GM23338 (cell line): ENCODE measurements around the gene MTFR1L. TPM values are rescaled to one million over a fixed set of nuclear protein-coding genes. Genes with fewer than 3 reads are reported as not detected.
A peak's percentile ranks its signal among the peaks of the same experiment; 100 is the strongest.

Source experiments
- ATAC-seq: fragments of 200-7000 bp; cut with Tn5 transposase; 3 replicates; pipeline ENCODE4 v1.9.1; 2020
- DNase-seq: peaks from one replicate; pipeline ENCODE4 v3.0.0-alpha.2; 2015; ENCODE audit warnings: low spot score
- H2AFZ ChIP-seq: fragments of 200-600 bp; sonication (generic); 2 replicates; pipeline ENCODE4 v1.8.0; 2016; ENCODE audit warnings: antibody characterized with exemption, mild to moderate bottlenecking, moderate library complexity
- H3F3A ChIP-seq: fragments of 200-600 bp; sonication (generic); replicated peaks from 2 replicates; pipeline ENCODE4 v1.8.0; 2017; ENCODE audit warnings: antibody characterized with exemption, mixed run types, low read depth
- H3K27ac ChIP-seq: fragments of 200-600 bp; sonication (generic); 2 replicates; pipeline ENCODE4 v1.6.1; 2016; ENCODE audit warnings: low read depth
- H3K27me3 ChIP-seq: fragments of 200-600 bp; sonication (generic); 2 replicates; pipeline ENCODE4 v1.8.0; 2016; ENCODE audit warnings: mild to moderate bottlenecking, mixed run types, moderate library complexity; ENCODE audit not compliant: insufficient read depth
- H3K36me3 ChIP-seq: fragments of 200-600 bp; sonication (generic); 2 replicates; pipeline ENCODE4 v1.8.0; 2016; ENCODE audit warnings: mild to moderate bottlenecking; ENCODE audit not compliant: insufficient read depth
- H3K4me1 ChIP-seq: fragments of 200-600 bp; sonication (generic); 2 replicates; pipeline ENCODE4 v1.8.0; 2016; ENCODE audit warnings: mild to moderate bottlenecking, moderate library complexity; ENCODE audit not compliant: insufficient read depth
- H3K4me2 ChIP-seq: fragments of 200-600 bp; sonication (generic); 2 replicates; pipeline ENCODE4 v1.7.1; 2017; ENCODE audit warnings: mixed run types
- H3K4me3 ChIP-seq: fragments of 200-600 bp; sonication (generic); 2 replicates; pipeline ENCODE4 v1.6.1; 2016; ENCODE audit warnings: mixed run types
- H3K79me2 ChIP-seq: fragments of 200-600 bp; sonication (generic); replicated peaks from 2 replicates; pipeline ENCODE4 v1.8.0; 2017; ENCODE audit warnings: mild to moderate bottlenecking; ENCODE audit not compliant: insufficient read depth
- H3K9me2 ChIP-seq: fragments of 200-600 bp; sonication (generic); 2 replicates; pipeline ENCODE4 v1.8.0; 2017; ENCODE audit not compliant: insufficient read depth
- H4K20me1 ChIP-seq: fragments of 200-600 bp; sonication (generic); replicated peaks from 2 replicates; pipeline ENCODE4 v1.8.0; 2017; ENCODE audit warnings: mild to moderate bottlenecking; ENCODE audit not compliant: insufficient read depth
- H3K27ac Mint-ChIP-seq: 2 replicates; pipeline ENCODE4 v1.8.0; 2020; ENCODE audit warnings: inconsistent platforms, mild to moderate bottlenecking, moderate library complexity, mixed read lengths
- H3K27me3 Mint-ChIP-seq: 3 replicates; pipeline ENCODE4 v1.8.0; 2022; ENCODE audit warnings: low read depth, mild to moderate bottlenecking, moderate library complexity, mixed read lengths, inconsistent platforms; ENCODE audit not compliant: insufficient read depth, poor library complexity
- H3K36me3 Mint-ChIP-seq: 3 replicates; pipeline ENCODE4 v1.8.0; 2021; ENCODE audit warnings: low read depth, mild to moderate bottlenecking, inconsistent platforms, moderate library complexity, mixed read lengths
- H3K4me1 Mint-ChIP-seq: 3 replicates; pipeline ENCODE4 v1.8.0; 2020; ENCODE audit warnings: mild to moderate bottlenecking, inconsistent platforms, mixed read lengths
- H3K4me3 Mint-ChIP-seq: 3 replicates; pipeline ENCODE4 v1.8.0; 2021; ENCODE audit warnings: moderate library complexity, mild to moderate bottlenecking, inconsistent platforms, mixed read lengths
- H3K9me3 Mint-ChIP-seq: 3 replicates; pipeline ENCODE4 v1.8.0; 2020; ENCODE audit warnings: moderate library complexity, mild to moderate bottlenecking, inconsistent platforms, mixed read lengths
- CREB1 ChIP-seq: fragments of 250-450 bp; sonication (Bioruptor Pico); IDR thresholded peaks from 2 replicates; pipeline ENCODE4 v1.5.0; 2020; ENCODE audit warnings: low read depth, mild to moderate bottlenecking, moderate library complexity
- EZH2 ChIP-seq: fragments of 200-600 bp; sonication (generic); IDR thresholded peaks from one replicate; pipeline ENCODE4 v1.8.0; 2017; ENCODE audit warnings: antibody characterized with exemption, mild to moderate bottlenecking, low read depth; ENCODE audit not compliant: unreplicated experiment
- EZH2phosphoT487 ChIP-seq: fragments of 200-600 bp; sonication (generic); IDR thresholded peaks from one replicate; pipeline ENCODE4 v1.8.1; 2018; ENCODE audit warnings: antibody characterized with exemption; ENCODE audit not compliant: unreplicated experiment
- JUNB ChIP-seq: IDR thresholded peaks from one replicate; pipeline ENCODE4 v1.6.1; 2016; ENCODE audit warnings: antibody characterized with exemption; ENCODE audit not compliant: unreplicated experiment
- NANOG ChIP-seq: IDR thresholded peaks from 2 replicates; pipeline ENCODE4 v1.6.1; 2016; ENCODE audit warnings: antibody characterized with exemption, borderline replicate concordance
- POLR2AphosphoS5 ChIP-seq: IDR thresholded peaks from 2 replicates; pipeline ENCODE4 v1.6.1; 2016; ENCODE audit warnings: antibody characterized with exemption, low read depth
- STAT1 ChIP-seq: IDR thresholded peaks from one replicate; pipeline ENCODE4 v1.6.1; 2016; ENCODE audit warnings: antibody characterized with exemption; ENCODE audit not compliant: unreplicated experiment
- ZNF114 ChIP-seq: fragments of 250-450 bp; sonication (Bioruptor Pico); IDR thresholded peaks from 2 replicates; pipeline ENCODE4 v1.5.0; 2020; ENCODE audit warnings: mild to moderate bottlenecking, moderate library complexity
- ZNF331 ChIP-seq: fragments of 250-450 bp; sonication (Bioruptor Pico); IDR thresholded peaks from 2 replicates; pipeline ENCODE4 v1.5.0; 2020; ENCODE audit warnings: low read depth, mild to moderate bottlenecking, moderate library complexity
- polyA plus RNA-seq: library from polyadenylated mRNA; unstranded; fragments of >200 nt; fragmentation: Nextera tagmentation; extraction: Ambion mirVana; gene quantifications from 2 replicates; pipeline ENCODE4 v1.2.1, GENCODE V29; 2016
- total RNA-seq: library from RNA; depleted of rRNA; stranded (reverse); fragments of >200 nt; shearing (Covaris generic); gene quantifications from 2 replicates; pipeline ENCODE4 v1.2.3, GENCODE V29; 2014
- TF ChIP-seq, protein P1 (sequence below): IDR thresholded peaks from one replicate; pipeline ENCODE4 v1.6.1; 2018; ENCODE audit warnings: antibody characterized with exemption; ENCODE audit not compliant: unreplicated experiment
- TF ChIP-seq, protein P2 (sequence below): IDR thresholded peaks from 2 replicates; pipeline ENCODE4 v1.6.1; 2016; ENCODE audit warnings: antibody characterized with exemption

MTFR1L gene
- total and polyA plus RNA-seq, 2 experiments from 2014 or later = 14.8 to 22.7 TPM

DNA sequence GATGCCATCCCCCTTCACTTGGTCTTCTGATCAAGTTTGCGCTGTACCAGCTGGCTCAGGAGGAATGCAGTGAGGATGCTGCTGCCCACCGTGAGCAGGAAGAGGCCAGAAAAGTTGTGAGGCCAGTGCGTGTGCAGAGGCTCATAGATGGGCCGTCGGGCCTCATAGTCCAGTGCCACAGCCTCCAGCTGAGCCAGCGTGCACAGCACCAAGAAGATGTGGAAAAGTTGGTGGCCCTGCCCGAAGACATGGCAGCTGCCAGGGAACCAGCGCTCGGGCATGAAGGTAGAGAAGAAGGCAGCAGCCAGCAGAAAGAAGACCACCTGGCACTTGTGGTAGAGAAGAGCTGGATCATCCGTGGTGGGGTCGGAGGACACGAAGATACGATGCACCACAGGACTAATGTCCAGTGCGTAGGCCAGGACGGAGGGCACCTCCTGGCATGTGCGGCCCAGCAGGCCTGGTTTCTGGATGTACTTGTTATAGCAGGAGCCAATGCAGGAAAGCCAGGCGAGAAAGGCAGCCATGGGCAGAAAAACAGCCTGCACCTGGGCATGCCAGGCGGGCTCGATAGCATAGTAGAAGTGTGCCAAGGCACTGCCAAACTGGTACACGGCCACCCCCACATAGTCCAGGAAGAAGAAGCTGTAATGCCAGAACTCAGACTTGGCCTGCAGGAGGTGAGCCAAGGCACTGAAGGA, 43.2 kb downstream of the MTFR1L start:
- Histone ChIP-seq H2AFZ (no peak overlapping the region), H4K20me1 (no peaks in the 10 kb centered on the region), H3K9me2 (no peaks in the 10 kb centered on the region), H3K4me3 (no peak overlapping the region), H3K36me3 (no peaks in the 10 kb centered on the region), H3K79me2 (peaks cover 12% of the 10 kb centered on the region), H3K27me3 (no peaks in the 10 kb centered on the region), H3K27ac (no peak overlapping the region), H3K4me2 (no peak overlapping the region), H3F3A (0 out of 2 replicates have a peak, but pooled peaks cover 3% of the 10 kb centered on the region), H3K4me1 (peaks cover 20% of the 10 kb centered on the region)
- DNase-seq (no peak), ATAC-seq (no peak)
- H3K4me1 Mint-ChIP-seq = peaks cover 20% of the 10 kb centered on the region
- no peak for TF ChIP-seq STAT1
- TF ChIP-seq, protein P1, sequence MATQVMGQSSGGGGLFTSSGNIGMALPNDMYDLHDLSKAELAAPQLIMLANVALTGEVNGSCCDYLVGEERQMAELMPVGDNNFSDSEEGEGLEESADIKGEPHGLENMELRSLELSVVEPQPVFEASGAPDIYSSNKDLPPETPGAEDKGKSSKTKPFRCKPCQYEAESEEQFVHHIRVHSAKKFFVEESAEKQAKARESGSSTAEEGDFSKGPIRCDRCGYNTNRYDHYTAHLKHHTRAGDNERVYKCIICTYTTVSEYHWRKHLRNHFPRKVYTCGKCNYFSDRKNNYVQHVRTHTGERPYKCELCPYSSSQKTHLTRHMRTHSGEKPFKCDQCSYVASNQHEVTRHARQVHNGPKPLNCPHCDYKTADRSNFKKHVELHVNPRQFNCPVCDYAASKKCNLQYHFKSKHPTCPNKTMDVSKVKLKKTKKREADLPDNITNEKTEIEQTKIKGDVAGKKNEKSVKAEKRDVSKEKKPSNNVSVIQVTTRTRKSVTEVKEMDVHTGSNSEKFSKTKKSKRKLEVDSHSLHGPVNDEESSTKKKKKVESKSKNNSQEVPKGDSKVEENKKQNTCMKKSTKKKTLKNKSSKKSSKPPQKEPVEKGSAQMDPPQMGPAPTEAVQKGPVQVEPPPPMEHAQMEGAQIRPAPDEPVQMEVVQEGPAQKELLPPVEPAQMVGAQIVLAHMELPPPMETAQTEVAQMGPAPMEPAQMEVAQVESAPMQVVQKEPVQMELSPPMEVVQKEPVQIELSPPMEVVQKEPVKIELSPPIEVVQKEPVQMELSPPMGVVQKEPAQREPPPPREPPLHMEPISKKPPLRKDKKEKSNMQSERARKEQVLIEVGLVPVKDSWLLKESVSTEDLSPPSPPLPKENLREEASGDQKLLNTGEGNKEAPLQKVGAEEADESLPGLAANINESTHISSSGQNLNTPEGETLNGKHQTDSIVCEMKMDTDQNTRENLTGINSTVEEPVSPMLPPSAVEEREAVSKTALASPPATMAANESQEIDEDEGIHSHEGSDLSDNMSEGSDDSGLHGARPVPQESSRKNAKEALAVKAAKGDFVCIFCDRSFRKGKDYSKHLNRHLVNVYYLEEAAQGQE = no peak
- no peak for TF ChIP-seq EZH2phosphoT487
- no peak for TF ChIP-seq CREB1 (CRISPR knock-in tag)
- peaks cover 10% of the 10 kb centered on the region for H3K27me3 Mint-ChIP-seq
- peaks cover 3% of the 10 kb centered on the region; the same call in 2 of the 3 replicates for H3K9me3 Mint-ChIP-seq
- peaks cover 2% of the 10 kb centered on the region; the same call in 1 of the 3 replicates for H3K36me3 Mint-ChIP-seq
- H3K4me3 Mint-ChIP-seq = no peak overlapping the region
- H3K27ac Mint-ChIP-seq = no peak overlapping the region

DNA sequence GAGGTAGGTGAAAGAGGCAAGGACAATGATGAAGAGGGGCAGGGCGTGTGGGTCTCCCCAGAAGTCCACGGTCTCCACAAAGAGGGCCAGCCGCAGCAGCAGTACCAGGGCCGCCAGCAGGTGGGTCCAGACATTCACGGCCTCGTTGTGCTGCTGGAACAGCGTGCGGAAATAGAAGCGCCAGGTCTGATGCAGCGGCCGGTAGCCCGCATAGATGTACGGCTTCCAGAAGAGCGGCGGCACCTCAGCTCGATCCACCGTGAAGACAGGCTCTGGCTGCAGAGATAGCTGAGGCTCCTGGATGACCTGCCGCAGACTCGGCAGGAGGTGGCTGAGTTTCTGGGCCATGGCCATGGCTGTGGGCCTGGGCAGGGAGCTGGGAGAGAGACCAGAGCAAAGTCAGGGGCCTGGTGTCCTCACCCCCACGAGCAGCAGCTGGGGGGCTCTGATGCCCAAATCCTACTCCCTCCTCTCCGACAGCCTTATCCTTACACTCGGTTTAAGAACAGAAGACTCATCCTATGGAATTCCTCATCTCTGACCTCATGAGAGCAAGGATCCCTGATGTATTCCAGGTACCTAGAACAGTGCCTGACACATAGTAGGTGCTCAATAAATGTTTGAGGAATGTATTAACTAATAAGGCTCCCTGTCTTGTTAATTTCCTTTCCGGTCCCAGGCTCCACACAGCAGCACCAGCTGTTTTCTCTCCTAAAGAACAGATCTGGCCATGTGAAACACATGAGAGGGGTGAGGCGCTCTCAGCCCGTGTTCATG, 43.9 kb downstream of the MTFR1L start:
- H3K4me1 ChIP-seq = peaks cover 20% of the 10 kb centered on the region
- ATAC-seq = no peak
- H3K4me1 Mint-ChIP-seq = peaks cover 20% of the 10 kb centered on the region
- TF ChIP-seq, protein P1 = no peak
- TF ChIP-seq EZH2phosphoT487 (no peak), ZNF331 (no peak), STAT1 (no peak), ZNF114 (CRISPR knock-in tag) (no peak), JUNB (no peak), EZH2 (no peak), NANOG (no peak), POLR2AphosphoS5 (no peak), CREB1 (CRISPR knock-in tag) (no peak)
- TF ChIP-seq, protein P2, sequence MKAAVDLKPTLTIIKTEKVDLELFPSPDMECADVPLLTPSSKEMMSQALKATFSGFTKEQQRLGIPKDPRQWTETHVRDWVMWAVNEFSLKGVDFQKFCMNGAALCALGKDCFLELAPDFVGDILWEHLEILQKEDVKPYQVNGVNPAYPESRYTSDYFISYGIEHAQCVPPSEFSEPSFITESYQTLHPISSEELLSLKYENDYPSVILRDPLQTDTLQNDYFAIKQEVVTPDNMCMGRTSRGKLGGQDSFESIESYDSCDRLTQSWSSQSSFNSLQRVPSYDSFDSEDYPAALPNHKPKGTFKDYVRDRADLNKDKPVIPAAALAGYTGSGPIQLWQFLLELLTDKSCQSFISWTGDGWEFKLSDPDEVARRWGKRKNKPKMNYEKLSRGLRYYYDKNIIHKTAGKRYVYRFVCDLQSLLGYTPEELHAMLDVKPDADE = no peak

More for the DNA sequence above, 43.9 kb downstream of the MTFR1L start:
- Mint-ChIP-seq H3K27me3 (peaks cover 9% of the 10 kb centered on the region), H3K36me3 (peaks cover 2% of the 10 kb centered on the region; the same call in 1 of the 3 replicates), H3K4me3 (no peak overlapping the region; the same call in 2 of the 3 replicates), H3K27ac (no peak overlapping the region), H3K9me3 (peaks cover 3% of the 10 kb centered on the region; the same call in 2 of the 3 replicates)
- DNase-seq = peak; percentile 36
- Histone ChIP-seq H3K4me2 (no peak overlapping the region), H2AFZ (no peak overlapping the region), H4K20me1 (no peaks in the 10 kb centered on the region), H3K4me3 (no peak overlapping the region), H3K27me3 (no peaks in the 10 kb centered on the region), H3F3A (0 out of 2 replicates have a peak, but pooled peaks cover 3% of the 10 kb centered on the region), H3K27ac (no peak overlapping the region), H3K79me2 (peaks cover 5% of the 10 kb centered on the region), H3K9me2 (no peaks in the 10 kb centered on the region), H3K36me3 (no peaks in the 10 kb centered on the region)
